ENCODE measurements around the gene ADAMTS18.

Gene ADAMTS18

GRCh38 chr16:77435272-77435820 is 512 bp upstream of the ADAMTS18 start:
- no peak for DNase-seq

DNA sequence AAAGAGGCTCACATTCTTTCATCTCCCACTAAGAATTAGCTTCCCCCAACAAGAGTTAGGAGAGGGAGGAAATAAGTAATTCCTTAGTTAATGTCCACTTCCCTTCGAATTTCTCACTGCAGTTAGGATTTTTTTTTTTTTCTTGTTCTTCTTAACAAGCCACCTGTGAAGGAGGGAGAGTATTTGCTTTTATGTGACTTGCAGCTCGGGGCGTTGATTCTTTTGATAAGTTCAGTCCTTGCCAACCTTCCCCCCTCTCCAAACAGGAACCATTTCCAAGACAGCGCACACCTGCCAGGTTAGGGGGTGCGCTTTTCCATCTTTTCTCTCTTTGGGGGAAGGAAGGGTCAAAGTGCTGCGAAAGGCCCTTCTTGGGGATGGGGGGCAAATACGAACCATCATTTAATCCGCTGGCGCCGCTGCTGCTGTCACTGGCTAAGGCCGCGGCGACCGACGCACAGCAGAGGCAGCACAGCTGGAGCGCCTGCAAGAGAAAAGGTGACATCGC is 758 bp downstream of the ADAMTS18 start:
- no peak for DNase-seq

DNA sequence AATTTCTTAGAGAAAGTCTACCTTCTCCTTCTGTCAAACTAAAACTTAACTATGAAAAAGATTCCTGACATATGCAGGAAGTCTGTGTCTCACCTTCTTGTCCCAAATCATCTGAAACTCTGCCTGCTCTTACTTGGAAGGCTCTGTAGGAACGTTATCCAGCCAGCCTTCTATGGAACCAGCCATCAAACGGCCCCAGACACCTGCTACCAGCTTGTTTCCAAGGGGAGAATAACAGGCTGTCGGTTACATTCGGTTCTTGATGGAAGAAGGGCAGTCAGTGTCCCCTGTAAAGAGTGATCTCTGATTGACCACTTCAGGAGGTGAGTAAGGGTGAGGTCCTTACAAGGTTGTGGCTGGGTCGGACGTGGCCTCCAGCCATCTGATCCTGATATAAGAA is 1.7 kb downstream of the ADAMTS18 start:
- no peak for DNase-seq

DNA sequence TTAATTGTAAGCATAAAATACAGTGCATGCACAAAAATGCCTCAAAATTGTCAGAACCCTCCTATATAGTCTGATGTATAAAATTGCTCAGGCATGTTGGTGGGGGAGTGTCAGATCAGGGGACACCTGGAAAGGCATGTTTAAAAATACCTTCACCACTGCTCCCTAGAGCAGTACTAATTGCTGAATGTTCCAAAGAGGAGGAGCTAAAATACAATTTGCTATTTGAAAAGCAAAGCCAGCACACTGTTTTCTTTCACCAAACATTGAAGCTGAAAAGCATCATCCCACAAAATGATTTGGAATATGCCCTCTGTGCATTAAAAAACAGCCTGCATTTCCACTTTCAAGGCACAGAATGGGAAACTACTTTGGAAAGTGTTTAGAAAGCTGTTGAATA is 2.6 kb downstream of the ADAMTS18 start:
- DNase-seq = no peak

DNA sequence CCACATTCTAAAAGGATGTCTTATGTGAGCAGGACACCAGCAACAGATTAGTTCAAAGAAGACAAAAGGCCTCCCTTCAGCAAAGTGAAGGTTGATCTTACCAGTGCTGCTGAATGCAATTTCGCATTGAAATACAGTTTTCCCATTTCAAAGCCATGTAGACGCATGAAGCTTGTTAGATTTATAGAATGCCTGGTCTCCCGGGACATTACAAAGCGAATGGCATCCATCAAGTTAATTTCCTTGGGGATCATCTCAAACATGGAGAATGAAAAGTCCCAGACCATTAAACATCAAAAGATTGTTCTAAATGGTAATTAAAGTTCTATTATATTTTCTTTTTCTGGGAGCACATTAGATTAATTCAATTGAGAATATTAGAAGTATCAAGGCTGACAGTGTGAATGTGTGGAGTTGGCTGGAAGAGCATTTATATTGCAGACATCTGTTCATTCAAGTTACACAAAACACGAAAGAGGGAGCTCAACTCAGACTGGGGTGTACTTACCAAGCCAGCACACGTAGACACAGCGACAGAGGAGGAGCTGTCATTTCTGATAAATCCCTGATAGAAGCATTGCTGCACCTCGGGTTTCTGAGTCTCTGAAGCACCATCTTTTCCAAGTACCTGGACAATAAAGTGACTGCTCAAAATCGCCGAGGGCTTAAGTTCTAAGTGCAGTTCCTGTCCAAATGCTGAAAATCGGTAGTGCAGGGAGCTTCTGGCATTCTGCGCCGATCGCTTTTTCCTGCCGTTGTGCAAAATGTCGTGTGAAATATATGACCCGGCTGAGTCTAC is 3.8 kb downstream of the ADAMTS18 start:
- no peak for DNase-seq

- no peak for DNase-seq
Measured at GRCh38 chr16:77430360-77430759, 4.5 kb downstream of the ADAMTS18 start.

GRCh38 chr16:77424871-77425604 is 9.8 kb downstream of the ADAMTS18 start:
- DNase-seq = no peak

DNA sequence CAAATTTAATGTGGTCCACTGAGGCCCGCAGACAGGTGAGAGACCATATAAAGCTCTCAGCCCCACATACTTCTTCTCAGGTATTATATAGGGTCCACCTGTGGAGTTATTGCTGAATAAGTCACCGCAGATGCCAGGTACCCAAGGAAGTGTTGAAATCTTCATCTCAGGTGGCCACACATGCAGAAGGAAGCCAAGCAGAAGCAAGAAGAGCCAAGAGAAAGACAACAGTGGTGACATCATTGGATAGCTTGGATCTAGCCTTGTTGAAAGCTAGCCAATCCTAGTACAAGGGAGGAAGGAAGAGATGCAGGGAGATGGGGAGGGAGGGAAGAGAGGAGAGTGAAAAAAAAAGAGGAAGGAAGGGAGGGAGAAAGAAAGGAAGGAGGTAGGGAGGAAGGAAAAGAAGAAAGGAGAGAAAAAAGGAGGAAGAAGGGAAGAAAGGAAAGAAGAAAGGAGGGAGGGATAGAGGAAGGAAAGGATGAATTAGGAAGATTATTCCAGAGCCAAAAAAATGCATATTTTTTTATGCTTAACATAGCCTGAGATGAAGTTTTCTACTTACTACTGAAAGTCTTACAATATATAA is 12.5 kb downstream of the ADAMTS18 start:
- DNase-seq = no peak

DNA sequence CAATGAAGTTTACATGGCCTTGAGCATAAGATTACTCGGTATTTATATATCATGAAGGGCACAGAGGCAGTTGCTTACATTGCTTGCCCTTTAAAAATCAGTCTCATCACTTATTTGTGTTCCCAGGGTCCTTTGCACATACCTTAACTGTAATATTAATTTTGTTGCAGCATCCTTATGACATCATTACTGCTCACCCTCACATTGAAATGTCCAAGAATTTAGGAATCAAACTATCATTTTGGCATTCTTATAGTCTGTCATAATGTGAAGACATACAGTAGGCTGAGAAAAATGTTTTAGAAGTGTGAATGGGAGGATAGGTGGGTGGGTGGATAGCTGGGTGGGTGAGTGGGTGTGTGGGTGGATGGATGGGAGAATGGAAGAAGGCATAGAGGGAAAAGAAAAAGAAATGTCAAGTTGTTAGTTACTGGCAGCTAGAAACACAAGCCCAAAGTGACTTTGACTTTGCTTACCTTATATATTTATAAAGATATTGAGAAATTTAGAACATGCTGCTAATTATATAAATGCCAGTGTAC is 17.8 kb downstream of the ADAMTS18 start:
- DNase-seq = no peak

- DNase-seq = no peak
Measured at GRCh38 chr16:77414752-77415231, 20.0 kb downstream of the ADAMTS18 start.

GRCh38 chr16:77410449-77410848 is 24.4 kb downstream of the ADAMTS18 start:
- DNase-seq = no peak

DNA sequence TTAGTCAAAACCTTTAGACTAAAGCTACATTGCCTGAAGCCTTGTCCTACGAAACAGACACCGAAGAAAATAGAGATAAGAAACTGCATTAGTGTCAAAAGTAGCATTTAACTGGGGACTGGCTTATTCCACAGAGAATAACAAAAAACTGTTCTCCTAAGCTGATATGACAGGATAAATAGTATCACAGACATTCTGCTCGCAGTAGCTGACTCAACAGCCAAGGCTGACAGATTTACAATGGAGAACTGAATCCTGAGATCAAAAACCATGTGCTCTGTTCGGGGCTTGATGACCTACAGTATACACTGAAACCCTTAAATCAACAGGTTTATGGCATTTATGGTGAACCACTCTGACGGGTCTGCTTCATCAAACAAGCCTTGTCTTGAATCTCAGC is 25.5 kb downstream of the ADAMTS18 start:
- no peak for DNase-seq

- DNase-seq = no peak
Measured at GRCh38 chr16:77408607-77409006, 26.2 kb downstream of the ADAMTS18 start.

- no peak for DNase-seq
Measured at GRCh38 chr16:77406680-77407079, 28.2 kb downstream of the ADAMTS18 start.

GRCh38 chr16:77404775-77405174 is 30.1 kb downstream of the ADAMTS18 start:
- no peak for DNase-seq

DNA sequence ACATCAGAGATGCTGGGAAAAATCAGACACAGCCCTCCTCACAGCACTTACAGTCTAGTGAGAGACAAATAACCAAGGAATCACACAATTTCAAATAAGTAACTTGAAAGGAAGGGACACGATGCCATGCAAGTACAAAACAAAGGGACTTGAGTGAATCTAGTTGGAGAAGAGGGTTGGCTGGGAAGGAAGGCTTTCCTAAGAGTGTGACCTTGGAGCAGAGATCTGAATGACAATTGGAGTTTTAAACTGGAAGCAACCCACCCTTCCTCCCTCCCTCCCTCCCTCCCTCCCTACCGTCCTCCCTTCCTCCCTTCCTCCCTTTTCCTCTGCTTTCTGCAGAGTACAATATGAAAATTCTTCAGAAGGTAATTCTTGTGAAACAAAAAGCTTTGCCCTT is 31.1 kb downstream of the ADAMTS18 start:
- no peak for DNase-seq

GRCh38 chr16:77402672-77403071 is 32.2 kb downstream of the ADAMTS18 start:
- no peak for DNase-seq

DNA sequence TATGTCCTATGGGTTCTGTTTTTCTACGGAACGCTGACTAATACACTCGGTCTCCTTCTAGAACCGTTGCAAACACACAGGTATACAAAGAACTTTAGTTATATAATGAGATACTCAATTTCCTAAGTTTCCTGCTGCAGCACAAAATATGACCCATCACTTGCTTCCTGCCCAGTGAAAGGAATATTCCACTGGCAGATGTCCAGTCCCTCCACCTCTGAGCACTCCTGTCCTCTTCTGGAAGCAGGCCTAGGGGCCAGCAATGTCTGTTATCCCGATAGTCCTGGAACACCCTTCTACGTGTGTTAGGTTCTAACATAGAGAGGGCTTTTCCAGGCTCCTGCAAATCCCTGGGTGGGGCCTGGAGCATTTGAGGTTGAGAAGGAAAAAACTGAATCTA is 32.7 kb downstream of the ADAMTS18 start:
- no peak for DNase-seq

DNA sequence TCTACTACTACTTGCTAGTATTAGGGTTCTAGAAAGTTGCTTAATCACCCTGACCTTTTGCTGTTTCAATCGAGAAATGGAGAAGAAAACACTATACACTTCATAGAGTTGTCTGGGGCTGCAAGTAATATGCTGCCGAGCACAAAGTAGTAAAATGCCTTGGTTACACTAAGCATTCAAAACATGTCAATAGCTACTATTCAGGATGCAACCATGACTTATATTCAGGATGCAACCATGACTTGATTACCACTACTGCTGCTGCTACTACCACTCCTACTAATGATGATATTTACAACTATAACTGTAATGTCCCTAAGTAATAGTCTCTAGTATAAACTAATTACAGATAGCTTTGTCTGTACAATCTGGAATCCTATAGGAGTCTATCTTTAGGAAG is 35.3 kb downstream of the ADAMTS18 start:
- no peak for DNase-seq

DNA sequence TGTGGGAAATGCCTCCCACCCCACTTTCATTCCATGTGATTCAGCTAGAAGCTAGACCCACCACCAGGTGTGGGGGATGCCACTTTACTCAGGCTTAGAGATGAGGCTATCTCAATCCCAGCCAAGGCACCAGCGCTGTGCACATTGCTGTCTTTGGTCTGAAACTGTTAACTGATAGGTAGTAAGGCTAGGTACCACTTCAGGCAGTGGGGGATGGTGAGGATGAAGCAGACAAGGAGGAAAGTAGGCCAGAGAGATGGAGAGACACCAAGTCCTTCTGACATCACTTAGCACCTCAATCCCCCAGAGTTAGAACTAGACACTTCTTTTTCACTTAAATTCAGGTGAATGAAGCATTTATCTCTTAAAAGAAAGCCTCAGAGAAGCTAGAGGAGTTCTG is 35.8 kb downstream of the ADAMTS18 start:
- DNase-seq = no peak

DNA sequence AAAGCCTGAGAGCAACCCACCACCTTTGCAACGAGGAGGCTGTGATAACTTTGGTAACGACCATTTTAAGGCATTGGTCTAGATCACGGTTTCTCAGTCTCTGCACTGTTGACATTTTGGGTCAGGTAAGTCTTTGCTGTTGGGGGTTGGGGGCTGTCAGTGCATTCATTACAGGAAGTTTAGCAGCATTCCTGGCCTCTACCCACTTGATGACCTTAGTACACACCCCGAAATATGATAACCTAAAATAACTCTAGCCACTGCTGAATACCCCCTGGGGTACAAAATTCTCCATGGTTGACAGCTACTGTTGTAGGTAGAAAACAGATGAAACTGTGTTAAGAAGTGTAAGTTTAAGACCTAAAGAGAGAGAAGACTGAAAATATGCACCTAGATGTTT is 36.3 kb downstream of the ADAMTS18 start:
- no peak for DNase-seq

GRCh38 chr16:77396461-77396860 is 38.4 kb downstream of the ADAMTS18 start:
- DNase-seq = no peak

GRCh38 chr16:77394699-77395098 is 40.1 kb downstream of the ADAMTS18 start:
- DNase-seq = no peak

Measured in stimulated activated CD4-positive, alpha-beta T cell treated with anti-CD3 and anti-CD28 coated beads, Interleukin-15, amount 100 ng/mL, for 24 hours (primary cell).